IMR-90 (cell line): ENCODE measurements around the gene MYL12B. TPM values are rescaled to one million over a fixed set of nuclear protein-coding genes. Genes with fewer than 3 reads are reported as not detected.

Experiments
- ATAC-seq: fragments of 200-7000 bp; cut with Tn5 transposase; 2 replicates; pipeline ENCODE4 v1.9.1; 2020; ENCODE audit warnings: low read depth, mild to moderate bottlenecking, moderate library complexity
- BruUV-seq: library from RNA; stranded (reverse); fragments of 400-500 nt; replicated peaks from 2 replicates; lab custom pipeline; 2021; lab: Mats Ljungman, UMichigan
- CTCF ChIA-PET: fragments of 300-600 bp; formaldehyde crosslinking; extraction: SDS; loops from one replicate; lab custom pipeline; 2021; ENCODE audit warnings: antibody characterized with exemption; lab: Yijun Ruan, JAX
- POLR2A ChIA-PET: fragments of 300-600 bp; sonication (Branson Sonifier 250); formaldehyde crosslinking; loops from one replicate; lab custom pipeline; 2022; ENCODE audit warnings: antibody characterized with exemption; ENCODE audit not compliant: unreplicated experiment; lab: Charles Lee
- DNase-seq: peaks from one replicate; pipeline ENCODE4 v3.0.0; 2013
- H2AFZ ChIP-seq: replicated peaks from 2 replicates; pipeline ENCODE3; 2013; ENCODE audit warnings: low read length, mild to moderate bottlenecking; ENCODE audit not compliant: poor library complexity
- H2AK5ac ChIP-seq: 2 replicates; pipeline ENCODE4 v1.6.1; 2013; ENCODE audit warnings: low read depth, low read length, inconsistent platforms
- H2AK9ac ChIP-seq: replicated peaks from 2 replicates; pipeline ENCODE3; 2013; ENCODE audit warnings: mild to moderate bottlenecking, low read depth, low read length, moderate library complexity; ENCODE audit not compliant: poor library complexity
- H2BK120ac ChIP-seq: 2 replicates; pipeline ENCODE4 v1.6.1; 2013; ENCODE audit warnings: low read depth, low read length, inconsistent platforms
- H2BK15ac ChIP-seq: 3 replicates; pipeline ENCODE4 v1.6.1; 2013; ENCODE audit warnings: low read depth, low read length, inconsistent platforms
- H2BK20ac ChIP-seq: 2 replicates; pipeline ENCODE4 v1.6.1; 2013; ENCODE audit warnings: low read depth, mild to moderate bottlenecking, inconsistent platforms, low read length, moderate library complexity
- H2BK5ac ChIP-seq: 2 replicates; pipeline ENCODE4 v1.6.1; 2013; ENCODE audit warnings: mild to moderate bottlenecking, low read depth, low read length, inconsistent platforms; ENCODE audit not compliant: poor library complexity, severe bottlenecking
- H3K14ac ChIP-seq: replicated peaks from 2 replicates; pipeline ENCODE4 v1.6.1; 2013; ENCODE audit warnings: low read depth, low read length, inconsistent platforms
- H3K18ac ChIP-seq: 2 replicates; pipeline ENCODE4 v1.6.1; 2013; ENCODE audit warnings: low read depth, low read length, control low read depth
- H3K23ac ChIP-seq: 2 replicates; pipeline ENCODE4 v1.6.1; 2013; ENCODE audit warnings: low read depth, low read length, inconsistent platforms
- H3K27ac ChIP-seq: 2 replicates; pipeline ENCODE4 v1.5.1; 2013; ENCODE audit warnings: mild to moderate bottlenecking, control low read depth, low read length; ENCODE audit not compliant: insufficient read depth
- H3K27me3 ChIP-seq: 2 replicates; pipeline ENCODE4 v1.6.1; 2013; ENCODE audit warnings: low read length; ENCODE audit not compliant: control insufficient read depth, insufficient read depth
- H3K36me3 ChIP-seq: 2 replicates; pipeline ENCODE4 v1.6.1; 2013; ENCODE audit warnings: low read length, mixed read lengths; ENCODE audit not compliant: control insufficient read depth, insufficient read depth
- H3K4ac ChIP-seq: 2 replicates; pipeline ENCODE4 v1.6.1; 2013; ENCODE audit warnings: low read depth, low read length, inconsistent platforms
- H3K4me1 ChIP-seq: 2 replicates; pipeline ENCODE4 v1.6.1; 2013; ENCODE audit warnings: low read length, mixed read lengths; ENCODE audit not compliant: control insufficient read depth, insufficient read depth
- H3K4me2 ChIP-seq: 2 replicates; pipeline ENCODE4 v1.6.1; 2013; ENCODE audit warnings: low read depth, mild to moderate bottlenecking, control low read depth, low read length, moderate library complexity
- H3K4me3 ChIP-seq: 2 replicates; pipeline ENCODE4 v1.5.1; 2013; ENCODE audit warnings: low read depth, mild to moderate bottlenecking, control low read depth, low read length, moderate library complexity; ENCODE audit not compliant: insufficient read depth
- H3K56ac ChIP-seq: 2 replicates; pipeline ENCODE4 v1.6.1; 2013; ENCODE audit warnings: low read length, inconsistent platforms; ENCODE audit not compliant: insufficient read depth; ENCODE audit errors: extremely low read depth
- H3K79me1 ChIP-seq, 2 experiments: 2 replicates each; pipeline ENCODE4 v1.6.1; 2013; ENCODE audit warnings: low read length in 2 of 2, inconsistent platforms in 1 of 2, low read depth in 1 of 2
- H3K9ac ChIP-seq: 2 replicates; pipeline ENCODE4 v1.6.1; 2013; ENCODE audit warnings: low read depth, low read length, control low read depth
- H3K9me1 ChIP-seq: 2 replicates; pipeline ENCODE4 v1.6.1; 2013; ENCODE audit warnings: low read length, inconsistent platforms; ENCODE audit not compliant: insufficient read depth
- H3K9me3 ChIP-seq: 2 replicates; pipeline ENCODE4 v1.6.1; 2013; ENCODE audit warnings: low read length; ENCODE audit not compliant: control insufficient read depth, insufficient read depth
- H4K20me1 ChIP-seq: 2 replicates; pipeline ENCODE4 v1.6.1; 2013; ENCODE audit warnings: low read length, inconsistent platforms; ENCODE audit not compliant: insufficient read depth
- H4K5ac ChIP-seq: 2 replicates; pipeline ENCODE4 v1.6.1; 2013; ENCODE audit warnings: mild to moderate bottlenecking, low read depth, low read length, control low read depth
- H4K8ac ChIP-seq, 2 experiments: 2 replicates each; pipeline ENCODE4 v1.6.1; 2013; ENCODE audit warnings: low read depth in 2 of 2, low read length in 2 of 2, control low read depth in 1 of 2, inconsistent platforms in 1 of 2
- H4K91ac ChIP-seq: 2 replicates; pipeline ENCODE4 v1.6.1; 2013; ENCODE audit warnings: low read depth, low read length, inconsistent platforms; ENCODE audit not compliant: insufficient read depth
- BHLHE40 ChIP-seq: fragments of 150-350 bp; IDR thresholded peaks from 2 replicates; pipeline ENCODE4 v1.6.1; 2016; ENCODE audit warnings: mild to moderate bottlenecking, low read depth, low read length
- CEBPB ChIP-seq: IDR thresholded peaks from 2 replicates; pipeline ENCODE4 v1.6.1; 2012; ENCODE audit warnings: low read depth, low read length, improper control_type of control experiment
- FOS ChIP-seq: fragments of 150-350 bp; IDR thresholded peaks from 2 replicates; pipeline ENCODE4 v1.6.1; 2016; ENCODE audit warnings: low read depth, low read length
- MAFK ChIP-seq: IDR thresholded peaks from 2 replicates; pipeline ENCODE4 v1.6.1; 2012; ENCODE audit warnings: low read depth, low read length, improper control_type of control experiment
- MAZ ChIP-seq: IDR thresholded peaks from 2 replicates; pipeline ENCODE4 v1.6.1; 2012; ENCODE audit warnings: low read depth, mild to moderate bottlenecking, low read length, improper control_type of control experiment, moderate library complexity, borderline replicate concordance
- MXI1 ChIP-seq: IDR thresholded peaks from 2 replicates; pipeline ENCODE4 v1.6.1; 2012; ENCODE audit warnings: low read depth, mild to moderate bottlenecking, low read length, moderate library complexity, borderline replicate concordance
- NFE2L2 ChIP-seq: fragments of 150-350 bp; IDR thresholded peaks from 2 replicates; pipeline ENCODE4 v1.6.1; 2016; ENCODE audit warnings: low read depth, mild to moderate bottlenecking, low read length
- POLR2A ChIP-seq: IDR thresholded peaks from 2 replicates; pipeline ENCODE4 v1.6.1; 2012; ENCODE audit warnings: mild to moderate bottlenecking, low read depth, low read length
- RAD21 ChIP-seq: IDR thresholded peaks from 2 replicates; pipeline ENCODE4 v1.6.1; 2012; ENCODE audit warnings: low read length, improper control_type of control experiment
- RCOR1 ChIP-seq: IDR thresholded peaks from 2 replicates; pipeline ENCODE4 v1.6.1; 2012; ENCODE audit warnings: mild to moderate bottlenecking, low read length, improper control_type of control experiment; ENCODE audit not compliant: insufficient replicate concordance
- RFX5 ChIP-seq: IDR thresholded peaks from 2 replicates; pipeline ENCODE4 v1.8.0; 2012; ENCODE audit warnings: low read depth, mild to moderate bottlenecking, low read length, moderate library complexity
- SMC3 ChIP-seq: fragments of 150-350 bp; IDR thresholded peaks from 2 replicates; pipeline ENCODE4 v1.6.1; 2016; ENCODE audit warnings: low read depth, mild to moderate bottlenecking, antibody characterized with exemption, low read length, moderate library complexity
- WGBS, 2 experiments: methylation state at CpG; one replicate each; pipeline versions ENCODE4 v1.1.5 to v1.1.7; 2013; ENCODE audit warnings: missing lambda C conversion rate in 2 of 2; ENCODE audit not compliant: insufficient read length in 1 of 2; ENCODE audit errors: extremely low coverage in 2 of 2; 5-methylcytosine and 5-hydroxymethylcytosine counted together
- dilution Hi-C: fragments of 300-500 bp; cut with HindIII; formaldehyde crosslinking; loops from one replicate; pipeline ENCODE4 v1.14.3; 2018; ENCODE audit warnings: low sequenced_read_pairs; ENCODE audit not compliant: unreplicated experiment
- in situ Hi-C: fragments of 300-500 bp; cut with MboI; formaldehyde crosslinking; loops from 3 replicates; pipeline ENCODE4 v1.14.3; 2019; ENCODE audit warnings: low sequenced_read_pairs, inconsistent platforms, mixed read lengths
- intact Hi-C: fragments of 100-400 bp; cut with micrococcal nuclease; formaldehyde crosslinking; loops from 2 replicates; pipeline ENCODE4 v1.10.0; 2022
- polyA plus RNA-seq, 3 experiments: library from polyadenylated mRNA; depleted of rRNA; stranded (reverse); fragments of >200 nt; gene quantifications; 2 replicates each; pipeline ENCODE4 v1.2.3, GENCODE V29; 2012; ENCODE audit warnings: low replicate concordance in 1 of 3
- total RNA-seq: library from RNA; depleted of rRNA; stranded (reverse); fragments of >200 nt; gene quantifications from 2 replicates; pipeline ENCODE4 v1.2.3, GENCODE V29; 2012
- TF ChIP-seq, protein P1 (sequence below): conservative IDR thresholded peaks from 2 replicates; pipeline ENCODE4 v1.5.1; 2012; ENCODE audit warnings: mild to moderate bottlenecking, low read depth, low read length, improper control_type of control experiment
- TF ChIP-seq, protein P2 (sequence below): fragments of 150-350 bp; IDR thresholded peaks from 2 replicates; pipeline ENCODE4 v1.6.1; 2017; ENCODE audit warnings: mild to moderate bottlenecking, antibody characterized with exemption, low read length, low read depth

The MYL12B gene
- total and polyA plus RNA-seq, 2 of the 4 experiments (the other 2 are of a cell fraction): 692 to 816 TPM

DNA sequence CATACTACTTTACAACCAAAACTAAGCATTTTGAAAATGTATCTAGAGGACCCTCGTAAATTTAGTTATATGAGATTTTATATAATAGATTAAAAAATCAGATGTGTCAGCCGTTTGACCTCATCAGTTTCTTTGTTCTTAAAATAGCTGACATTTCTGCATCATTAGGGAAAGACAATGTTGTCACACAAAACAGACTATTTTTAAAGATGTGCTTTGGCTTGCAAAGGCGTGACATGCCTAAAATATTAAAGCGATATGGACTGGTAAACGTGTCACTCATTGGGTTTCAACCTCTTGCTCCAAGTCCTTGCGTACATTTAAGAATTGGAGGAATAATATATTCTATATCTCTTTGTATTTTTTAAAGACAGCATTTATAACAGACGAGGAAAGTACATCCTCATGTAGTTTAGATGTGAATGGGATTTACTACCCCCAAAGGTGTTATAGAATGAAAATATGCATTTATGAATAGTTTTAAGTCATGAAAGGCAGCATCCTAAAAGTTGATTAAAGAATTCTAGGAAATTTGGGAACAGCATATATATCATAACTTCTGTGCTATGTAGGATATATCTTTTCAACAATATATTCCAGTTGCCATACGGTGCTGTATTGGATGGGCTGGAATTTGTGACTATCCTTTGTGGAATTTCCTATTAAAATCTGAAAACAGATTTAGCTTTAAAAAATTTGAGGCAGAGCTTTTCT, 10.5 kb upstream of the MYL12B start (continued):
- TF ChIP-seq RFX5: no peak

DNA sequence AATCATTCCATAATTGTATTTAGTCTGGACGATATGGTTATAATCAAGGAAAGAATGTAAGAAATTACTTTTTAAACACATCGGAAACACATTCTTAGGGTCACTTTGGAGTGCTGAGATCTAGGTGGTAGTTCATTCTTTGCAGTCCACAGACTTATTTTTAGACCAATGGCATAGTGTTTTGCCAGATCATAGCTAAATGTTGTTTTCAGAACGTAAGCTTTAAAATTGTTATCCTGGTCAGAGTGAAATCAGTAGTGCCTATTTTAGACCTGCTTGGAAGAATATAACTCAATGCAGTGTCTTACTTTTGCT, 10.0 kb upstream of the MYL12B start:
- H3K14ac ChIP-seq: peak overlapping the region; percentile 85; the same call in 1 of the 2 replicates
- H2AK9ac ChIP-seq: no peak overlapping the region
- ATAC-seq (no peak), DNase-seq (peak; percentile 37)
- dilution Hi-C loops (no loop called here), in situ Hi-C loops (no loop called here), intact Hi-C loops (no loop called here)
- peak overlapping the region; percentile 5; the same call in 1 of the 2 replicates for H2BK20ac ChIP-seq
- POLR2A ChIA-PET: interaction anchor here (0.6 to 1.3 kb wide), 2 partner anchors 9 to 197 kb away, joined by 3 to 12 read pairs; no protein-coding TSS in a partner anchor
- peak overlapping the region; percentile 66 for H3K4me2 ChIP-seq
- H3K18ac ChIP-seq: peak overlapping the region; percentile 81; the same call in 1 of the 2 replicates
- H2AK5ac ChIP-seq: no peak overlapping the region
- H3K4ac ChIP-seq: no peak overlapping the region; the same call in 1 of the 2 replicates
- peak overlapping the region in 1 of 2 experiments; percentile 10; a peak in 1 of 4 replicates for H4K8ac ChIP-seq
- H4K20me1 ChIP-seq: peaks cover 35% of the 10 kb centered on the region
- no peak overlapping the region; the same call in 1 of the 2 replicates for H3K9ac ChIP-seq
- H3K23ac ChIP-seq: peak overlapping the region; percentile 89
- peak overlapping the region; percentile 4; the same call in 1 of the 2 replicates for H2BK120ac ChIP-seq
- peak overlapping the region; percentile 14; the same call in 1 of the 2 replicates for H3K4me3 ChIP-seq
- WGBS, 2 experiments: 0% methylated on average over 1 of the region's 3 CpGs; no CpG with 5 or more reads in 1 of the 2 experiments
- H3K36me3 ChIP-seq: peaks cover 24% of the 10 kb centered on the region
- peaks cover 2% of the 10 kb centered on the region; the same call in 1 of the 2 replicates for H3K9me3 ChIP-seq
- peak overlapping the region; percentile 17; the same call in 1 of the 2 replicates for H3K27ac ChIP-seq
- H3K27me3 ChIP-seq: no peaks in the 10 kb centered on the region
- H4K5ac ChIP-seq: peak overlapping the region; percentile 25; the same call in 1 of the 2 replicates
- H3K9me1 ChIP-seq: no peaks in the 10 kb centered on the region
- no TSS peak for BruUV-seq
- H3K79me1 ChIP-seq: peaks cover 16 to 39% of the 10 kb centered on the region in 2 experiments
- 0 out of 3 replicates have a peak overlapping the region, but pooled peaks have one; percentile 18 for H2BK15ac ChIP-seq
- peaks cover 16% of the 10 kb centered on the region for H3K4me1 ChIP-seq
- H2AFZ ChIP-seq: no peak overlapping the region
- H3K56ac ChIP-seq: peak overlapping the region; percentile 10; the same call in 1 of the 2 replicates
- H2BK5ac ChIP-seq: peak overlapping the region; percentile 98
- H4K91ac ChIP-seq: 0 out of 2 replicates have a peak overlapping the region, but pooled peaks have one; percentile 25
- CTCF ChIA-PET: interaction anchor here (1.2 kb wide), 1 partner anchor 414 kb away, joined by 5 read pairs; no protein-coding TSS in a partner anchor
- TF ChIP-seq CEBPB: no peak
- TF ChIP-seq, protein P1, sequence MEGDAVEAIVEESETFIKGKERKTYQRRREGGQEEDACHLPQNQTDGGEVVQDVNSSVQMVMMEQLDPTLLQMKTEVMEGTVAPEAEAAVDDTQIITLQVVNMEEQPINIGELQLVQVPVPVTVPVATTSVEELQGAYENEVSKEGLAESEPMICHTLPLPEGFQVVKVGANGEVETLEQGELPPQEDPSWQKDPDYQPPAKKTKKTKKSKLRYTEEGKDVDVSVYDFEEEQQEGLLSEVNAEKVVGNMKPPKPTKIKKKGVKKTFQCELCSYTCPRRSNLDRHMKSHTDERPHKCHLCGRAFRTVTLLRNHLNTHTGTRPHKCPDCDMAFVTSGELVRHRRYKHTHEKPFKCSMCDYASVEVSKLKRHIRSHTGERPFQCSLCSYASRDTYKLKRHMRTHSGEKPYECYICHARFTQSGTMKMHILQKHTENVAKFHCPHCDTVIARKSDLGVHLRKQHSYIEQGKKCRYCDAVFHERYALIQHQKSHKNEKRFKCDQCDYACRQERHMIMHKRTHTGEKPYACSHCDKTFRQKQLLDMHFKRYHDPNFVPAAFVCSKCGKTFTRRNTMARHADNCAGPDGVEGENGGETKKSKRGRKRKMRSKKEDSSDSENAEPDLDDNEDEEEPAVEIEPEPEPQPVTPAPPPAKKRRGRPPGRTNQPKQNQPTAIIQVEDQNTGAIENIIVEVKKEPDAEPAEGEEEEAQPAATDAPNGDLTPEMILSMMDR: no peak
- TF ChIP-seq BHLHE40: no peak
- no peak for TF ChIP-seq MXI1
- TF ChIP-seq MAFK: no peak
- TF ChIP-seq NFE2L2: no peak
- TF ChIP-seq SMC3: no peak
- TF ChIP-seq MAZ: no peak
- TF ChIP-seq POLR2A: no peak
- no peak for TF ChIP-seq RCOR1
- TF ChIP-seq FOS: no peak
- no peak for TF ChIP-seq RAD21
- TF ChIP-seq RFX5: no peak
- TF ChIP-seq, protein P2, sequence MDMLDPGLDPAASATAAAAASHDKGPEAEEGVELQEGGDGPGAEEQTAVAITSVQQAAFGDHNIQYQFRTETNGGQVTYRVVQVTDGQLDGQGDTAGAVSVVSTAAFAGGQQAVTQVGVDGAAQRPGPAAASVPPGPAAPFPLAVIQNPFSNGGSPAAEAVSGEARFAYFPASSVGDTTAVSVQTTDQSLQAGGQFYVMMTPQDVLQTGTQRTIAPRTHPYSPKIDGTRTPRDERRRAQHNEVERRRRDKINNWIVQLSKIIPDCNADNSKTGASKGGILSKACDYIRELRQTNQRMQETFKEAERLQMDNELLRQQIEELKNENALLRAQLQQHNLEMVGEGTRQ: no peak
